ENCODE results near the gene EFCAB7.

- TF ChIP-seq, protein P1, sequence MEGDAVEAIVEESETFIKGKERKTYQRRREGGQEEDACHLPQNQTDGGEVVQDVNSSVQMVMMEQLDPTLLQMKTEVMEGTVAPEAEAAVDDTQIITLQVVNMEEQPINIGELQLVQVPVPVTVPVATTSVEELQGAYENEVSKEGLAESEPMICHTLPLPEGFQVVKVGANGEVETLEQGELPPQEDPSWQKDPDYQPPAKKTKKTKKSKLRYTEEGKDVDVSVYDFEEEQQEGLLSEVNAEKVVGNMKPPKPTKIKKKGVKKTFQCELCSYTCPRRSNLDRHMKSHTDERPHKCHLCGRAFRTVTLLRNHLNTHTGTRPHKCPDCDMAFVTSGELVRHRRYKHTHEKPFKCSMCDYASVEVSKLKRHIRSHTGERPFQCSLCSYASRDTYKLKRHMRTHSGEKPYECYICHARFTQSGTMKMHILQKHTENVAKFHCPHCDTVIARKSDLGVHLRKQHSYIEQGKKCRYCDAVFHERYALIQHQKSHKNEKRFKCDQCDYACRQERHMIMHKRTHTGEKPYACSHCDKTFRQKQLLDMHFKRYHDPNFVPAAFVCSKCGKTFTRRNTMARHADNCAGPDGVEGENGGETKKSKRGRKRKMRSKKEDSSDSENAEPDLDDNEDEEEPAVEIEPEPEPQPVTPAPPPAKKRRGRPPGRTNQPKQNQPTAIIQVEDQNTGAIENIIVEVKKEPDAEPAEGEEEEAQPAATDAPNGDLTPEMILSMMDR (IDR thresholded peaks at IDR 0.05; ENCODE audit: insufficient read depth, low read depth, low read length): no peak
- no peak for TF ChIP-seq EZH2 (IDR thresholded peaks at IDR 0.05; ENCODE audit: insufficient read depth, low read length)
These were observed 76.5 kb downstream of the EFCAB7 start for GRCh38 chr1:63599799-63600198.

All from astrocyte (in vitro differentiated cells and primary cell).